Dermis microvascular lymphatic vessel endothelial cell (primary cell): Measurements from ENCODE around the gene TPM2. TPM values are rescaled to one million over a fixed set of nuclear protein-coding genes. Genes with fewer than 3 reads are reported as not detected.

Experiments
- DNase-seq, 2 donors: peaks; one replicate each; pipeline versions ENCODE4 v3.0.0 to v3.0.0-alpha.2; 2010; ENCODE audit warnings: low read depth in 2 of 2
- total RNA-seq: library from RNA; depleted of rRNA; stranded (reverse); fragments of >200 nt; gene quantifications from 2 replicates; pipeline ENCODE4 v1.2.1, GENCODE V29; 2014

Gene TPM2
- total RNA-seq, 1 donor from 2014 or later = 6.2 TPM

- DNase-seq = no peak
These were observed 29.2 kb upstream of the TPM2 start for GRCh38 chr9:35718721-35719511.

GRCh38 chr9:35717132-35717870, 27.6 kb upstream of the TPM2 start:
- DNase-seq = no peak

- no peak for DNase-seq
These were observed 26.5 kb upstream of the TPM2 start for GRCh38 chr9:35716230-35716629.

GRCh38 chr9:35714579-35715252, 25.0 kb upstream of the TPM2 start:
- no peak for DNase-seq

GRCh38 chr9:35714123-35714522, 24.4 kb upstream of the TPM2 start:
- DNase-seq = no peak

- DNase-seq = no peak
These were observed 23.9 kb upstream of the TPM2 start for GRCh38 chr9:35713578-35713977.

GRCh38 chr9:35712762-35713400, 23.2 kb upstream of the TPM2 start:
- no peak for DNase-seq

GRCh38 chr9:35711501-35712428, 22.0 kb upstream of the TPM2 start:
- DNase-seq = no peak

GRCh38 chr9:35710818-35711500, 21.2 kb upstream of the TPM2 start:
- DNase-seq = no peak

- no peak for DNase-seq
These were observed 18.4 kb upstream of the TPM2 start for GRCh38 chr9:35708146-35708545.

- DNase-seq = no peak
These were observed 17.2 kb upstream of the TPM2 start for GRCh38 chr9:35706951-35707350.

- no peak for DNase-seq
These were observed 16.2 kb upstream of the TPM2 start for GRCh38 chr9:35705836-35706430.

GRCh38 chr9:35705372-35705771, 15.6 kb upstream of the TPM2 start:
- DNase-seq = no peak

GRCh38 chr9:35703906-35704672, 14.4 kb upstream of the TPM2 start:
- DNase-seq = no peak

- no peak for DNase-seq
These were observed 13.0 kb upstream of the TPM2 start for GRCh38 chr9:35702696-35703095.

- DNase-seq = no peak
These were observed 11.2 kb upstream of the TPM2 start for GRCh38 chr9:35700942-35701341.

- no peak for DNase-seq
These were observed 10.3 kb upstream of the TPM2 start for GRCh38 chr9:35700031-35700430.

- DNase-seq = no peak
These were observed 8.5 kb upstream of the TPM2 start for GRCh38 chr9:35698231-35698630.

- no peak for DNase-seq
These were observed 7.8 kb upstream of the TPM2 start for GRCh38 chr9:35697486-35697885.
